ENCODE measurements around the gene LHFPL3. TPM values are rescaled to one million over a fixed set of nuclear protein-coding genes. Genes with fewer than 3 reads are reported as not detected.

LHFPL3 gene
- total RNA-seq, 2 donors from 2014 or later = not detected

DNA sequence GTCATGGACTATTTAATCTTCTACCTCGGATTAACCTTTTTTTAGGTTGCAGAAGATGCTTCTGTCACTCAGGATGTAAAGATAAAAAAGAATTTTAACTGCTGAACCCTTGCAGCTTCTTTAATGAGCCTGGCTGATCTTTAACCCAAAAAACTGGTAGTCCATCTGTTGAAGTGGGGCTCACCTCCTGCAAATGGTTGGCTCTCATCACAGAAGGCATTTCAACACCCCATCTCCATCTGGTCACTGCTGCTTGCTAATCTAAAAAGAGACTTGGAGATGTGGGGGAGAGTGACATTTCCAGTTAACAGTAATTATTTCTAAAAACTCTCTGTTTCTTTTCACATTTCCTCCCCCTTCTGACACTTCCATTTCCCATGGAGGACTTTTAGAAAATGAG is 208.6 kb downstream of the LHFPL3 start:
- H3K27ac ChIP-seq = no peak overlapping the region
- H3K9me3 ChIP-seq = no peaks in the 10 kb centered on the region
- no peaks in the 10 kb centered on the region for H3K27me3 ChIP-seq
- DNase-seq (ENCODE audit: low spot score) = no peak
- H3K4me1 ChIP-seq = peaks cover 0 to 7% of the 10 kb centered on the region in 2 donors
- no peak overlapping the region for H3K4me3 ChIP-seq
- TF ChIP-seq, protein P1, sequence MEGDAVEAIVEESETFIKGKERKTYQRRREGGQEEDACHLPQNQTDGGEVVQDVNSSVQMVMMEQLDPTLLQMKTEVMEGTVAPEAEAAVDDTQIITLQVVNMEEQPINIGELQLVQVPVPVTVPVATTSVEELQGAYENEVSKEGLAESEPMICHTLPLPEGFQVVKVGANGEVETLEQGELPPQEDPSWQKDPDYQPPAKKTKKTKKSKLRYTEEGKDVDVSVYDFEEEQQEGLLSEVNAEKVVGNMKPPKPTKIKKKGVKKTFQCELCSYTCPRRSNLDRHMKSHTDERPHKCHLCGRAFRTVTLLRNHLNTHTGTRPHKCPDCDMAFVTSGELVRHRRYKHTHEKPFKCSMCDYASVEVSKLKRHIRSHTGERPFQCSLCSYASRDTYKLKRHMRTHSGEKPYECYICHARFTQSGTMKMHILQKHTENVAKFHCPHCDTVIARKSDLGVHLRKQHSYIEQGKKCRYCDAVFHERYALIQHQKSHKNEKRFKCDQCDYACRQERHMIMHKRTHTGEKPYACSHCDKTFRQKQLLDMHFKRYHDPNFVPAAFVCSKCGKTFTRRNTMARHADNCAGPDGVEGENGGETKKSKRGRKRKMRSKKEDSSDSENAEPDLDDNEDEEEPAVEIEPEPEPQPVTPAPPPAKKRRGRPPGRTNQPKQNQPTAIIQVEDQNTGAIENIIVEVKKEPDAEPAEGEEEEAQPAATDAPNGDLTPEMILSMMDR (IDR thresholded peaks at IDR 0.05) = no peak
- H3K36me3 ChIP-seq = no peaks in the 10 kb centered on the region

DNA sequence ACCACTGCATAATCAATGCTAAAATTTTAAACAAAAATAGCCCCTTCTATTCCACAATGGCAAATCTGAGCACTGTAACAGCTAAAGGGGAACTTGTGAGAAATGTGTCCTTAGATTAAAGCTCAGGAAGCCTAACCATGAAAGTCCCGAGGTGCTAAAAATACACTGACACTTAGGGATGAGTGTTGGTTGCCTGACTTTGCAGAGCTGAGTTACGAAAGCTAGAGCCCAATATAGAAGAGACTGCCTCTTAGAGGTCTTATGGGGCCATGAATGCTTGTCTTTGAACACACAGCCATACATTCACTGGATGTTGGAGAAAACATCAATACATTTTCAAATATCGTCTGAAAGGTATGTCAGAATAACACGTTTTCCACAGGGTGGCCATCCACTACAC is 209.7 kb downstream of the LHFPL3 start:
- no peak overlapping the region for H3K4me3 ChIP-seq
- DNase-seq (ENCODE audit: low spot score) = no peak
- H3K27me3 ChIP-seq = no peaks in the 10 kb centered on the region
- no peaks in the 10 kb centered on the region for H3K9me3 ChIP-seq
- H3K36me3 ChIP-seq = no peaks in the 10 kb centered on the region
- peaks cover 0 to 7% of the 10 kb centered on the region in 2 donors for H3K4me1 ChIP-seq
- TF ChIP-seq, protein P1 (IDR thresholded peaks at IDR 0.05) = no peak
- H3K27ac ChIP-seq = peak overlapping the region in 1 of 2 donors; percentile 11

DNA sequence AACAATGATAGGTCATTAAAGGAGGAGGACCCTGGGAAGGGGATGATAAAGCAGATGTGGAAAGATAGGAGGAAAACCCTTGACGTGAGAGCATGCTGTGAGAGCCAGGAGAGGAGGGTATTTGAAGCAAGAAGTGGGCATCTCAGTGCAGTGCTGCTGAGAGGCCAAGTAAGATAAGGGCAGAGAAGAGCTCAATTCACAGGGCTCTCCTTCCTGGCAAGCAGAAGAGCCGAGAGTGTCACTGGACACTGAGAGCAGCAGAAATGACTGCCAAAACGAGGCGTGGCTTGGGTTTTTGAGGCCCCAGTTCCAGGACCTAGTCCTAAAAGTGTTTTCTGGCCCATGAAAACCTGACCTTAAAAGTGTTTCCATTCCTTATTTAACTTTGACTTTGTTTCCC is 213.5 kb downstream of the LHFPL3 start:
- H3K4me3 ChIP-seq = no peak overlapping the region
- TF ChIP-seq, protein P1 (IDR thresholded peaks at IDR 0.05) = no peak
- H3K9me3 ChIP-seq = no peaks in the 10 kb centered on the region
- H3K4me1 ChIP-seq = peaks cover 0 to 7% of the 10 kb centered on the region in 2 donors
- no peaks in the 10 kb centered on the region for H3K36me3 ChIP-seq
- no peak overlapping the region for H3K27ac ChIP-seq
- H3K27me3 ChIP-seq = no peaks in the 10 kb centered on the region
- DNase-seq (ENCODE audit: low spot score) = no peak

DNA sequence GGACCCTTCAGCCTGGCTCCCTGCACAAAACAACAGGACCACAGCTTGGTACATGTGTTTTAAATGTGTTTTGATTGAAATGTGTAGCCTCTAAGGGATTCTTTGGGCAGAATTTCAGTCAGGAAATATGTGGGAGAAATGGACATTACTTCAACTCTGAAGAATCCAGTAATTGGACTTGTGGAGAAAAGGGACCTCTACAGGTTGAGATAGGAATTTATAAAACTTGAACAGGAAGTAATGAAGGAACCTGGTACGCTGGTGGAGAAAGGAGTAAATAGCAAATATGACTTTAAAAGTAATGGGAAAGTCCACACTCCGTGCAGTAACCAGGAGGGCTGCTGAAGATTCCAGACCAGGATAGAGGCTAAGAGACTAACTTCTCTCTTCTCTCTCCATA is 220.5 kb downstream of the LHFPL3 start:
- Histone ChIP-seq H3K9me3 (no peaks in the 10 kb centered on the region), H3K36me3 (no peaks in the 10 kb centered on the region), H3K27me3 (no peaks in the 10 kb centered on the region), H3K27ac (no peak overlapping the region), H3K4me3 (no peak overlapping the region), H3K4me1 (no peaks in the 10 kb centered on the region)
- DNase-seq (ENCODE audit: low spot score) = no peak
- TF ChIP-seq, protein P1 (IDR thresholded peaks at IDR 0.05) = no peak

- no peaks in the 10 kb centered on the region for H3K4me1 ChIP-seq
- no peak for DNase-seq (ENCODE audit: low spot score)
- no peaks in the 10 kb centered on the region for H3K9me3 ChIP-seq
- H3K36me3 ChIP-seq = no peaks in the 10 kb centered on the region
- no peaks in the 10 kb centered on the region for H3K27me3 ChIP-seq
- TF ChIP-seq, protein P1 (IDR thresholded peaks at IDR 0.05) = no peak
- H3K27ac ChIP-seq = no peak overlapping the region
- H3K4me3 ChIP-seq = no peak overlapping the region
Observed at GRCh38 chr7:104550362-104550761, 222.0 kb downstream of the LHFPL3 start.

GRCh38 chr7:104551226-104551625 is 222.8 kb downstream of the LHFPL3 start:
- no peaks in the 10 kb centered on the region for H3K4me1 ChIP-seq
- TF ChIP-seq, protein P1 (IDR thresholded peaks at IDR 0.05) = no peak

More at GRCh38 chr7:104551226-104551625, 222.8 kb downstream of the LHFPL3 start:
- Histone ChIP-seq H3K27ac (no peak overlapping the region), H3K4me3 (no peak overlapping the region), H3K36me3 (no peaks in the 10 kb centered on the region), H3K27me3 (no peaks in the 10 kb centered on the region), H3K9me3 (no peaks in the 10 kb centered on the region)
- DNase-seq (ENCODE audit: low spot score) = no peak
